ENCODE measurements around the gene RBM23.

The RBM23 gene

DNA sequence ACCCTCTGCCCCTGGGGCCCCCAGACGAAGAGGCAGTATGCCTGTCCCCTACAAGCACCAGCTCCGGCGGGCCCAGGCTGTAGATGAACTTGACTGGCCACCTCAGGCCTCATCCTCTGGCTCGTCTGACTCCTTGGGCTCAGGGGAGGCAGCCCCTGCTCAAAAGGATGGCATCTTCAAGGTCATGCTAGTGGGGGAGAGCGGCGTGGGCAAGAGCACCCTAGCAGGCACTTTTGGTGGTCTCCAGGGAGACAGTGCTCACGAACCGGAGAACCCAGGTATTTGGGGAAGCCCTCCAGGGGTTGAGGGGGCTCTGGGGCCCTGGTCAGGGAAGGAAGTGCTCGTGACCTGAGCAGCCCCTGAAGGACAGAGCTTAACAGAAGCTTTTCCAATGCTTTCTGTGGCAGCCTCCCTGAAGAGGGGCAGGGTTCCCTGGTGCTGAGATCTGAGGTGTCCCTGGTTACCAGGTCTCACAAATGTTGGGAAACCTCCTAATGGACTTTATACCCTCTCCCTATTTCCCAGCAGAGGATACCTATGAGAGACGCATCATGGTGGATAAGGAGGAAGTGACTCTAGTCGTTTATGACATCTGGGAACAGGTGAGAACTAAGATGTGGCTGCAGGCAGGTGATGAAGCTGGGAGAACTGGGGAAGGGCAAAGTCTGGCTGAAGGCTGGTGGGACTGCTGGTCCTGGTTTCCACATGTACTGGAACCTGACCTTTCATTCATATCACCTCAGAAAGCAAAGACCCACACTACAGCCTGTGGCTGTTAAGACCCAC lies 34.0 kb downstream of the RBM23 start:
- DNase-seq = no peak

- no peak for DNase-seq
These were observed 34.7 kb downstream of the RBM23 start for GRCh38 chr14:22884076-22884737.

DNA sequence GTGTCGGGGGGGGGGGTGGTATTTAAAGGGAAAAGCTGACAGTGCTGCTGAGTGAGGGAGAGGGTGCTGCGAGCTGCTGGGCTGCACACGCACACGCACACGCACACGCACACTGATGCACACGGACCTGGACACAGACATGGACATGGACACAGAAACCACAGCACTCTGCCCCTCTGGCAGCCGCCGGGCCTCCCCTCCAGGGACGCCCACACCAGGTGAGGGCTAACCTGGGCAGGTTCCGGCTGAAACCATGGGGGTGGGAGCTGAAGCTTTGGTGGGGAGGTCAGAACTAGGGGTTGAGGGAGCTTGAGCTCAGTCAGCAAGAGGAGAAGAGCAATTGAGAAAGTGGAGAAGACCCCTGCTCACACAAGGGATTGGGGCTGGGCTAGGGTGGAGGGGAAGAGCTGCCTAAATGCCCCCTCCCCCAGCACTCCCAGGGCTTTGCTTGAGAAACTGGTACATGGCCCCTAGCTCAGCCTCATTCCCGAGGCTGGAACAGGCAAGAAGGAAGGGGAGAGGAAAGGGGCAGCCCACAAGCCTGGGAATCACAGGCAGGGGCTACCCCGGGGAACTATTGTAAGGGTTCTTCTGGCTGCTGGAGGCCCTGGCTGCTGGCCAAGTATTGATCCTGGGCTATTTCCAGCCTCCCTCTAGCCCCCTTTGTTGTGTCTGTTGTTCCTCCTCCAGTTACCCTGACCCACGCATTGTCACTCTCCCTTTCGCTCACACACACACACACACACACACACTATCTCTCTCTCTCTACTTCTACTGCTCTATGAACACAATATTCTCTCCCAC lies 35.6 kb downstream of the RBM23 start, which contains the start of gene REM2:
Gene REM2, plus strand, starts transcription at position 50 of the 804 bp plus-strand sequence. Its CDS starts 66 bp downstream, at position 116.
- no peak for DNase-seq

DNA sequence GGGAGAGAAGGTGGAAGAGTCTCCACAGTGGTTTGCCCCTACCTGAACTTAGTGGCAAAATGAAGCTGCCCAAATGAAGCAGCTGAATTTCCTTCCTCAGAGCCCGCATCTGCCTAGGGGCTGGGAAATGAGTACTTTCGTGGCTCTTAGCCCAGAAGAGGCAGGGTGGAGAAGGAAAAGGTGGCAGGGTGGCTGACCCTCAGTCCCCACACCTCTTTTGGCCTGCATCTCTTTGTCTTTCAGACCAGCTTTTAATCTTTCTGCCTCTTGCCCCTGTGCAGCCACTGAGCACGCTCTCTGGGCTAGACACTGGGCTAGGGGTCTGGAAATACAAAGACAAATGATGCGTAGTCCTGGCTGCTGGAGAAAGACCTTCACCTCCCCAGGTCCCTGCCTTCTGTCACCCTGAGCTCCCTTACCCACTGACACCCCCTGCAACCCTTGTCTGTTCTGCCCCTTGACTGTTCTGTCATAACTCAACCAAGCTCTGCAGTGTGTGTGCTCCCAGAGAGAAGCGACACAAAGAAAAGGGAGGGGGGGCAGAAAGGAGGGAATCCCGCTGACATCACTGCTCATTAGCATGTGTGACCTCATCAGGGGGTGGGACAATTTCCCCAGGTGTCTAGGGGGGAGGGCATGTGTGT lies 36.3 kb downstream of the RBM23 start:
- DNase-seq = no peak

- DNase-seq = no peak
These were observed 36.9 kb downstream of the RBM23 start for GRCh38 chr14:22882064-22882463.

DNA sequence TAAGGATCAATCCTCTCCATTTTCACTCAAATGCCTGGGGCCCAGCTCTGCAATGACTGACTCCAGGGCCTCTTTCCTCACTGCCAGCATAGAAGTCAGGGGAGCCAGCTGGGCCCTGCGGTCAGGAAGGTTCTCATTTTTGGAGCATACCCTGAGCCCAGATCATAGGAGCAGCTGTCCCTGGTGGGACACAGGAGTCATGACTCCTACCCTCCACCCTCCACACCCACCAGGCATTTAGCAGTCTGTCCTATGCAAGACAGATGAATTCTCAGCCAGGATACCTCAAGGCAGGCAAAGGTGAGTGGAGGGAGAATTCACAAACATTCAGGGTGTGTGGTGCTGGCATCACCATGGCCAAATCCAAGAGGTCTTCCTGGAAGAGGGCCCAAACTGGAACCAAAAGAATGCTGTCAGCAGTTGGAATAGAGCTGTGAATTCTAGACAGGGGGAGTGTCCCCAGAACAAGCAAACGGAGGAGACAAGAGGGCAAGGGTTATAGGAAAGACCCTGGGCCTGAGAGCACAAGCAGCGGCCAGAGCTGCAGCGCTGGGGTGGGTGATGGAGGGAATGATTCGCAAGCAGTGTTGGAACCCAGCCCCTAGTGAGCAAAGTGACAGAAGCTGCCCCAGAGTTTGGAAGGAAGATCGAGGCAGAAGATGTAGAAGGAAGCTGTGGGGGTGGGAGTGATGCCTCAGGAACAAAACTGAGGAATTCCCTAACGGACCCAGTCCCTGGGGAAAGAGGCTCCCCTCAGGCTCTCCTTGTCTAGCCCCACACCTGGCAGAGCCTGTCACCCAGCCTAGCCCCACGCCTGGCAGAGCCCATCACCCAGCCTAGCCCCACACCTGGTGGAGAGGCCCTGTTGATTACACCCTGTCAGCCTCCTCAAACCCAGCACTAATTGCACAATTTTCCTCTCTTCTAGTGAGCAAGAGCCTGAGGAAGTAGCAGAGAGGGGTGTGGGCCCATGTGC lies 40.4 kb downstream of the RBM23 start:
- DNase-seq = no peak

DNA sequence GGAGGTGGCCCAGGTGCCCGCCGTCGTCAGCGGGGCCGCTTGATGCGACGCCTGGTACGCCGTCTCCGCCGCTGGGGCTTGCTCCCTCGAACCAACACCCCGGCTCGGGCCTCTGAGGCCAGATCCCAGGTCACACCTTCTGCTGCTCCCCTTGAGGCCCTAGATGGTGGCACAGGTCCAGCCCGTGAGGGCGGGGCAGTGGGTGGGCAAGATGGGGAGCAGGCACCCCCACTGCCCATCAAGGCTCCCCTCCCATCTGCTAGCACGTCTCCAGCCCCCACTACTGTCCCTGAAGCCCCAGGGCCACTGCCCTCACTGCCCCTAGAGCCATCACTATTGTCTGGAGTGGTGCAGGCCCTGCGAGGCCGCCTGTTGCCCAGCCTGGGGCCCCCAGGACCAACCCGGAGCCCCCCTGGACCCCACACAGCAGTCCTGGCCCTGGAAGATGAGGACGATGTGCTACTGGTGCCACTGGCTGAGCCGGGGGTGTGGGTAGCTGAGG lies 41.9 kb downstream of the RBM23 start:
- no peak for DNase-seq

DNA sequence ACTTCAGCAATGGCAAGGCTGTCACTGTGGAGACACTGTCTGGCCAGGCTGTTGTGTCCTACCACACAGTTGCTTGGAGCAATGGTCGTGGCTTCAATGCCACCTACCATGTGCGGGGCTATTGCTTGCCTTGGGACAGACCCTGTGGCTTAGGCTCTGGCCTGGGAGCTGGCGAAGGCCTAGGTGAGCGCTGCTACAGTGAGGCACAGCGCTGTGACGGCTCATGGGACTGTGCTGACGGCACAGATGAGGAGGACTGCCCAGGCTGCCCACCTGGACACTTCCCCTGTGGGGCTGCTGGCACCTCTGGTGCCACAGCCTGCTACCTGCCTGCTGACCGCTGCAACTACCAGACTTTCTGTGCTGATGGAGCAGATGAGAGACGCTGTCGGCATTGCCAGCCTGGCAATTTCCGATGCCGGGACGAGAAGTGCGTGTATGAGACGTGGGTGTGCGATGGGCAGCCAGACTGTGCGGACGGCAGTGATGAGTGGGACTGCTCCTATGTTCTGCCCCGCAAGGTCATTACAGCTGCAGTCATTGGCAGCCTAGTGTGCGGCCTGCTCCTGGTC lies 43.1 kb downstream of the RBM23 start:
- no peak for DNase-seq

GRCh38 chr14:22875003-22875747 lies 43.8 kb downstream of the RBM23 start:
- no peak for DNase-seq

DNA sequence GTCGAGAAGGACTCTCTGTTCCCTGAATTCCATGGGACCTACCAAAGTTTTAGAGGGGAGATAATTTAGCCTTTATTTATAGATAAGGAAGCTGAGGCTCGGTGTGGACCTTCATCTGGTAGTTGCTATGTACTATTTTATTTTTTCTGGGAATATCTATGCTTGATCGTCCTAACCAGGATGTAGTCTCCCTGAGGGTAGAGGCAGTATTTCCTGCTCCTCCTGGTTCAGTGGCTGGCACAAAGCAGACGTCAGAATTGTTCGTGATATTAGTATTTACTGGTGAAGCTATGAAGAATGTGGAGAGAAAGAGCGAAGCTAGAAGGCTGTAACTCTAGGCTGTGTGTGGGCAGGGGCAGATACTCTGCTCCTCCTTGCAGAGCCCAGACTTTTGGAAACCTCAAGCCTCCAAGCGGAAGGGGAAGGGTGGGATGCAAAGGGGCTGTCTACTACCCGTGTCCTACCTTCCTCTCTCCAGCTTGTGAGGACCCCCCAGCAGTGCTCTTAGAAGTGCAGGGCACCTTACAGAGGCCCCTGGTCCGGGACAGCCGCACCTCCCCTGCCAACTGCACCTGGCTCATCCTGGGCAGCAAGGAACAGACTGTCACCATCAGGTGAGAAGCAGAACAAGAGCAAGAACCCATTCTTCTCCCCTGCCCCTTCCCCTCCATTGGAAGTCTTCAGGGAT lies 46.0 kb downstream of the RBM23 start:
- no peak for DNase-seq

DNA sequence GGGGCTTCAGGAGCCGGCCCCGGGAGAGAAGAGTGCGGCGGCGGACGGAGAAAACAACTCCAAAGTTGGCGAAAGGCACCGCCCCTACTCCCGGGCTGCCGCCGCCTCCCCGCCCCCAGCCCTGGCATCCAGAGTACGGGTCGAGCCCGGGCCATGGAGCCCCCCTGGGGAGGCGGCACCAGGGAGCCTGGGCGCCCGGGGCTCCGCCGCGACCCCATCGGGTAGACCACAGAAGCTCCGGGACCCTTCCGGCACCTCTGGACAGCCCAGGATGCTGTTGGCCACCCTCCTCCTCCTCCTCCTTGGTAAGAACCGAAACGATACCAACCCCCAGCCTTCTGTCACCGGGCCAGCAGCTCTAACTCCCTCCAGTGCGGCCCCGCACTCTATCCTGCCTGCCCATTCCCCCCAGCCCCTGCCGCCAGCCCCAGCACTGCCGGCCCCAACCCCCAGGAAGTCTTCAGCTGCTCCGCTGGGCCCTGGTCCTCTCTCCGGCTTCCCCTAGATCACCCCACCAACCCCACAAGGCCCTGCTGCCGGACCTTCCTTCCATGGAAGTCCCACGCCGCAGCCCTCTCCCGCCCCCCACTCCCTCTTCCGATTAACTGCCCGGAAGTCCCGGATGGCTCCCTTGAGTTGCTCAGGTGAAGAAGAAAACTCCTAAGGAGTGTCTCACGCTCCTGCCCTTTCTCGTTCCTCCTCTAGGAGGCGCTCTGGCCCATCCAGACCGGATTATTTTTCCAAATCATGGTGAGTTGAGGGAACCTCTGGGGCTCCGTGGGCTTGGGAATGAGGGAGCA lies 46.7 kb downstream of the RBM23 start:
- DNase-seq = no peak

GRCh38 chr14:22871224-22872032 lies 47.5 kb downstream of the RBM23 start, which contains the start of gene LRP10:
Gene LRP10, plus strand, starts transcription at chr14:22871740. Its CDS starts 564 bp downstream, at chr14:22872304.
- no peak for DNase-seq

- no peak for DNase-seq
These were observed 48.1 kb downstream of the RBM23 start for GRCh38 chr14:22870811-22871223.

GRCh38 chr14:22866874-22867273 lies 52.1 kb downstream of the RBM23 start:
- DNase-seq = no peak

GRCh38 chr14:22865424-22866405 lies 53.2 kb downstream of the RBM23 start:
- DNase-seq = no peak

DNA sequence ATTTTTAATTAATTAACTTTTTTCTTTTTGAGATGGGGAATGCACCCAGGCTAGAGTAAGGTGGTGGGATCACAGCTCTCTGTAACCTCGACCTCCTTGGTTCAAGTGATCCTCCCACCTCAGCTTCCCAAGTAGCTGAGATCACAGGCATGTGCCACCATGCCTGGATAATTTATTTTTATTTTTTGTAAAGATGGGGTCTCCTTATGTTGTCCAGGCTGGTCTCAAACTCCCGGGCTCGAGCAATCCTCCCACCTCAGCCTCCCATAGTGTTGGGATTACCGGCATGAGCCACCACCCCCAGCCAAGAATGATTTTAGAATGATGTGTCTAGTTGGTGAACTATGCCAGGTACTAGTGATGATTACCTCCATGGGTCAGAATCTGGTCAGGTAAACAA lies 54.0 kb downstream of the RBM23 start:
- no peak for DNase-seq

DNA sequence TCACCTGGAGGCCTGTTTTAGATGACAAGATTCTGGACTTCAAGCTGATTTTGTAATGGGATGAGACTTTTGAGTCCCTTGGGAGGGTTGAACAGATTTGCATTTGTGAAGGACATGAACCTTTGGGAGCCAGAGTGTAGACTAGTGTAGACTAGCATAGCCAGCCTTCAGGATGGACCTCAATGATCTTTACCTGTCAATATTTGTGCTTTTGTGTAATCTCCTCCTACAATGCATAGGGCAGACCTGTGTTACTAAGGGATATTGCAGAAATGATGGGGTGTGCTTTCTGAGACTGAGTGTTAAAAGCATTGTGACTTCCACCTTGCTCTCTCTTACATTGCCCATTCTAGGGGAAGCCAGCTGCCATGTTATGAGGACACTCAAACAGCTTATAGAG lies 57.3 kb downstream of the RBM23 start:
- DNase-seq = no peak

Measured in NCI-H2081 treated with DMSO at 0.1 percent for 48 hours (cell line).